Pancreas (tissue), 10 donors: ENCODE results near the gene ANKRD10. TPM values are rescaled to one million over a fixed set of nuclear protein-coding genes. Genes with fewer than 3 reads are reported as not detected.

ENCODE experiments used
- ATAC-seq, 4 donors: fragments of 200-7000 bp; cut with Tn5 transposase; one replicate each; pipeline versions ENCODE4 v1.8.0 to v1.9.1; 2020; ENCODE audit warnings: mild to moderate bottlenecking in 4 of 4, moderate library complexity in 4 of 4
- DNase-seq, 6 donors: peaks; one replicate each; pipeline ENCODE4 v3.0.0-alpha.2; 2020
- FAIRE-seq: peaks from 2 replicates; lab custom pipeline; 2012; peaks lifted over from hg19 to GRCh38; lab: Jason Lieb, UNC
- H3K27ac ChIP-seq, 4 donors: fragments of 200-600 bp; sonication (generic); 1 replicate in 3 of 4; 2 replicates in 1 of 4; pipeline versions ENCODE4 v1.5.0 to v1.8.0; 2020
- H3K27me3 ChIP-seq, 4 donors: fragments of 200-600 bp; one replicate each; pipeline ENCODE4 v1.8.0; 2021
- H3K36me3 ChIP-seq, 3 donors: fragments of 200-600 bp; sonication (generic) in 1 of 3; one replicate each; pipeline versions ENCODE4 v1.5.0 to v1.8.0; 2020 to 2021
- H3K4me1 ChIP-seq, 3 donors: fragments of 200-600 bp; one replicate each; pipeline ENCODE4 v1.8.0; 2021
- H3K4me3 ChIP-seq, 4 donors: fragments of 200-600 bp; sonication (generic) in 2 of 4; one replicate each; pipeline versions ENCODE4 v1.5.0 to v1.8.0; 2020 to 2021
- H3K9me3 ChIP-seq, 4 donors: fragments of 200-600 bp; one replicate each; pipeline ENCODE4 v1.8.0; 2021
- WGBS, 2 donors: extraction: QIAGEN DNeasy Blood & Tissue Kit; methylation state at CpG; one replicate each; pipeline ENCODE4 v1.1.7; 2013; 5-methylcytosine and 5-hydroxymethylcytosine counted together
- intact Hi-C, 3 donors: fragments of 100-400 bp; cut with DNase I; formaldehyde crosslinking; loops; one replicate each; pipeline versions ENCODE4 v1.11.1 to v1.14.2; 2022
- polyA plus RNA-seq, 2 donors: library from polyadenylated mRNA; stranded (reverse); fragments of 200-250 nt; gene quantifications; one replicate each; pipeline ENCODE4 v1.2.3, GENCODE V29; 2013
- total RNA-seq, 6 donors: library from RNA; stranded (reverse); fragmentation: NEBNext Ultra II Directional in 4 of 6; extraction: Animal tissue kit (Norgen Biotek cat#: 25700) in 4 of 6; gene quantifications; one replicate each; pipeline versions ENCODE4 v1.2.1 to v1.2.4, GENCODE V29; 2021 to 2023
- TF ChIP-seq, protein P1 (sequence below), 4 donors: fragments of 200-600 bp; sonication (generic) in 3 of 4; IDR thresholded peaks; one replicate each; pipeline versions ENCODE4 v1.5.0 to v1.8.0; 2021; ENCODE audit warnings: antibody characterized with exemption in 4 of 4
- donor health status: healthy with polysubstance abuse.
- donor health status: DM: no; HTN: no; CAD: no; lungs with moderate emphysema.
- donor health status: DM: no; HTN: no; CAD: no.
- donor health status: control.
- donor health status: control.
- donor health status: Bipolar disorder and iron deficiency.
- donor health status: DM: yes; HTN: yes; CAD: no.
- donor health status: DM: no; HTN: no; CAD: no.
- donor health status: DM: no; HTN: no; CAD: no.
- donor health status: DM: yes; HTN: yes; CAD: no.

The ANKRD10 gene
- total and polyA plus RNA-seq, 8 donors, result 37.6 to 138 (median 67.9) TPM

DNA sequence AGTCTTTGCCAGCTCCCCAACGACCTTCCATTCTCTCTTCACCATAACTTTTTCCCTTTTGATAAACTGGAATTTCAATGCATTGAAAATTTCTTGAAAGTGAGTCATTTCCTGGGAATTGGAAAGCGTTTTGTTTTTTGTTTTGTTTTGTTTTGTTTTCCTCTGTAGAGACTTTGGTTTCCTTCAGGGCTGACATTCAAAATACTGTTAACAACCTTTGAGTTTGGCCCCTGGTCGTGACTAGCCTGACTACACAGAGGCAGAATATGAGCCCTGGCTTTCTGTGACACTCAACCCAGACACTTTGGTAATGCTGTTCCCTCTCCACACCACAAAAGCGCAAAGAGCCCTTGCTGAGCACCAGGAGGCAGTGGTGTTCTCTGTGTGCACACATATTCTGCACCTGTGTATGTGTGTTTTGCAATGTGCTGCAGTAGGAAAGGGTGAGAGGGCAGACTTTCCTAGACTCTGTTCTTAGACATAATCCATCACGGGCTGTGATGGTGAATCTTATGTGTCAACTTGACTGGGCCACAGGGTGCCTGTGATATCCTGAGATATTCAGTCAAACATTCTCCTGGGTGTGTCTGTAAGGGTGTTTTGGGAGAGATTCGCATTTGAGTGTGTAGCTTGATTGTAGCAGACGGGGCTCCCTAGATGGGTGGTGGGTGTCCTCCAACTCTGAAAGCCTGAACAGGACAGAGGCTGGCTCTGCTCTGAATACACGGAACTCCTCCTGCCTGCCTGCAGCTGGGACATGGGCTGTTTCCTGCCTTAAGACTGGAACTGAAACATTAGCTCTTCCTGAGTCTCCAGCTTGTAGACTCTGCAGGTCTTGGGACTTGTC lies 29.5 kb upstream of the ANKRD10 start:
- ATAC-seq (peak; percentile 72 to 99 (median 98)), FAIRE-seq (no peak), DNase-seq (peak in 4 of 6 donors; percentile 33 to 67 (median 54))
- H3K4me1 ChIP-seq, result no peaks in the 10 kb centered on the region
- H3K4me3 ChIP-seq, result no peak overlapping the region
- intact Hi-C loops, result loop anchor here in 1 of 3 donors (10.0 kb wide), 1 partner anchor 100 kb away; no protein-coding TSS in a partner anchor
- H3K9me3 ChIP-seq, result no peaks in the 10 kb centered on the region
- WGBS, 2 donors, result 49 to 51% methylated on average over 8 of the region's 8 CpGs
- no peak overlapping the region for H3K27ac ChIP-seq
- TF ChIP-seq, protein P1, sequence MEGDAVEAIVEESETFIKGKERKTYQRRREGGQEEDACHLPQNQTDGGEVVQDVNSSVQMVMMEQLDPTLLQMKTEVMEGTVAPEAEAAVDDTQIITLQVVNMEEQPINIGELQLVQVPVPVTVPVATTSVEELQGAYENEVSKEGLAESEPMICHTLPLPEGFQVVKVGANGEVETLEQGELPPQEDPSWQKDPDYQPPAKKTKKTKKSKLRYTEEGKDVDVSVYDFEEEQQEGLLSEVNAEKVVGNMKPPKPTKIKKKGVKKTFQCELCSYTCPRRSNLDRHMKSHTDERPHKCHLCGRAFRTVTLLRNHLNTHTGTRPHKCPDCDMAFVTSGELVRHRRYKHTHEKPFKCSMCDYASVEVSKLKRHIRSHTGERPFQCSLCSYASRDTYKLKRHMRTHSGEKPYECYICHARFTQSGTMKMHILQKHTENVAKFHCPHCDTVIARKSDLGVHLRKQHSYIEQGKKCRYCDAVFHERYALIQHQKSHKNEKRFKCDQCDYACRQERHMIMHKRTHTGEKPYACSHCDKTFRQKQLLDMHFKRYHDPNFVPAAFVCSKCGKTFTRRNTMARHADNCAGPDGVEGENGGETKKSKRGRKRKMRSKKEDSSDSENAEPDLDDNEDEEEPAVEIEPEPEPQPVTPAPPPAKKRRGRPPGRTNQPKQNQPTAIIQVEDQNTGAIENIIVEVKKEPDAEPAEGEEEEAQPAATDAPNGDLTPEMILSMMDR (IDR thresholded peaks at IDR 0.05), result peak in 3 of 4 donors; percentile 38 to 45 (median 44)
- no peaks in the 10 kb centered on the region for H3K36me3 ChIP-seq
- H3K27me3 ChIP-seq, result no peaks in the 10 kb centered on the region

- no peaks in the 10 kb centered on the region for H3K36me3 ChIP-seq
- WGBS, 2 donors, result 58 to 68% methylated on average over 4 of the region's 4 CpGs
- intact Hi-C loops, result loop anchor here in 1 of 3 donors (10.0 kb wide), 1 partner anchor 102 kb away; no protein-coding TSS in a partner anchor
- no peaks in the 10 kb centered on the region for H3K9me3 ChIP-seq
- H3K4me3 ChIP-seq, result no peak overlapping the region
- H3K4me1 ChIP-seq, result no peaks in the 10 kb centered on the region
- H3K27ac ChIP-seq, result no peak overlapping the region
- no peaks in the 10 kb centered on the region for H3K27me3 ChIP-seq
- FAIRE-seq (no peak), ATAC-seq (peak in 1 of 4 donors; percentile 20), DNase-seq (no peak)
- TF ChIP-seq, protein P1 (IDR thresholded peaks at IDR 0.05), result no peak
These were observed 27.5 kb upstream of the ANKRD10 start for GRCh38 chr13:110942248-110942981.

- Histone ChIP-seq H3K36me3 (no peaks in the 10 kb centered on the region), H3K4me3 (no peak overlapping the region), H3K4me1 (no peaks in the 10 kb centered on the region), H3K9me3 (no peaks in the 10 kb centered on the region), H3K27ac (no peak overlapping the region), H3K27me3 (no peaks in the 10 kb centered on the region)
- intact Hi-C loops, result no loop called here
- WGBS, 2 donors, result 70 to 75% methylated on average over 13 of the region's 13 CpGs
- FAIRE-seq, result no peak
- no peak for DNase-seq
- TF ChIP-seq, protein P1 (IDR thresholded peaks at IDR 0.05), result no peak
- ATAC-seq, result no peak
These were observed 24.0 kb upstream of the ANKRD10 start for GRCh38 chr13:110938662-110939421.

- intact Hi-C loops, result no loop called here
These were observed 22.8 kb upstream of the ANKRD10 start for GRCh38 chr13:110937511-110938285.

More at GRCh38 chr13:110937511-110938285, 22.8 kb upstream of the ANKRD10 start:
- FAIRE-seq (no peak), ATAC-seq (peak in 1 of 4 donors; percentile 51), DNase-seq (no peak)
- Histone ChIP-seq H3K27me3 (no peaks in the 10 kb centered on the region), H3K9me3 (no peaks in the 10 kb centered on the region), H3K4me1 (no peaks in the 10 kb centered on the region), H3K36me3 (no peaks in the 10 kb centered on the region), H3K27ac (no peak overlapping the region), H3K4me3 (no peak overlapping the region)
- WGBS, 2 donors, result 87 to 91% methylated on average over 23 of the region's 23 CpGs
- TF ChIP-seq, protein P1 (IDR thresholded peaks at IDR 0.05), result no peak
